ENCODE measurements around the gene ZBTB38. TPM values are rescaled to one million over a fixed set of nuclear protein-coding genes. Genes with fewer than 3 reads are reported as not detected.

ZBTB38 gene
- total RNA-seq, 2 donors from 2014 or later: 27.3 to 28.2 TPM

DNA sequence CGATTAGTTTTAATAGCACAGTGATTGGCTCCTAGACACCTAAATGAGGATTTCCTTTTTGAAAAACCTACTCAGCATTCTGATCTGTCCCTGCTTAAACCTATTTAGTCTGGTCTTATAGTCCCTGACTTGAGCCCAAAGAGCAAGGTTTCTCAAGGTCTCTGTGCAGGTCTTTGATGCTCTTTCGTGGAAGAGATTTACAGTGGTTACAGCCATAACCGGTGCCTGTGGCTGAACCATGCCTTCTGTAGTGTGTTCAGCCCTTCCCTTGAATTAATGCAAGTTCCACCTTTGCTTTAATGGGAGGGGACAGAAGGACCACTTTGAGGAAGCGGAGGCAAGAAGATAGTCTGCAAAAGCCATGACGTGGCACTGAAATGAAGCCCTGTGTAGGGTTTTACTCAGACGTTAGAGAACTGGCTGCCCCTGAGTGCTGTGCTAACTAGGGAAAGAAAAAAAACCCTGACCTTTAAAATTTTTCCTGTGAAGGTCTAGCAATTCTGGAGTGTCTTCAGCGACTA is 43.0 kb downstream of the ZBTB38 start:
- Histone ChIP-seq H3K27ac (ENCODE audit: low read depth, low read length) (no peak overlapping the region), H3K9ac (ENCODE audit: extremely low read depth, low read length, poor library complexity, severe bottlenecking) (no peak overlapping the region), H3K4me3 (ENCODE audit: low read length) (no peak overlapping the region), H3K27me3 (ENCODE audit: control insufficient read depth, insufficient read depth, low read length, poor library complexity, severe bottlenecking) (no peaks in the 10 kb centered on the region), H3K4me1 (ENCODE audit: control insufficient read depth, insufficient read depth, low read length) (peaks cover 18% of the 10 kb centered on the region), H3K9me3 (ENCODE audit: control insufficient read depth, low read length) (no peaks in the 10 kb centered on the region), H3K36me3 (ENCODE audit: control insufficient read depth, insufficient read depth, low read length) (peaks cover 33% of the 10 kb centered on the region)
- Mint-ChIP-seq H3K36me3 (ENCODE audit: low read depth) (peaks cover 33% of the 10 kb centered on the region), H3K27ac (peak overlapping the region; percentile 77), H3K27me3 (ENCODE audit: insufficient read depth) (peaks cover 23% of the 10 kb centered on the region), H3K9me3 (no peaks in the 10 kb centered on the region), H3K4me3 (no peak overlapping the region), H3K4me1 (peaks cover 43% of the 10 kb centered on the region)
- TF ChIP-seq, protein P1, sequence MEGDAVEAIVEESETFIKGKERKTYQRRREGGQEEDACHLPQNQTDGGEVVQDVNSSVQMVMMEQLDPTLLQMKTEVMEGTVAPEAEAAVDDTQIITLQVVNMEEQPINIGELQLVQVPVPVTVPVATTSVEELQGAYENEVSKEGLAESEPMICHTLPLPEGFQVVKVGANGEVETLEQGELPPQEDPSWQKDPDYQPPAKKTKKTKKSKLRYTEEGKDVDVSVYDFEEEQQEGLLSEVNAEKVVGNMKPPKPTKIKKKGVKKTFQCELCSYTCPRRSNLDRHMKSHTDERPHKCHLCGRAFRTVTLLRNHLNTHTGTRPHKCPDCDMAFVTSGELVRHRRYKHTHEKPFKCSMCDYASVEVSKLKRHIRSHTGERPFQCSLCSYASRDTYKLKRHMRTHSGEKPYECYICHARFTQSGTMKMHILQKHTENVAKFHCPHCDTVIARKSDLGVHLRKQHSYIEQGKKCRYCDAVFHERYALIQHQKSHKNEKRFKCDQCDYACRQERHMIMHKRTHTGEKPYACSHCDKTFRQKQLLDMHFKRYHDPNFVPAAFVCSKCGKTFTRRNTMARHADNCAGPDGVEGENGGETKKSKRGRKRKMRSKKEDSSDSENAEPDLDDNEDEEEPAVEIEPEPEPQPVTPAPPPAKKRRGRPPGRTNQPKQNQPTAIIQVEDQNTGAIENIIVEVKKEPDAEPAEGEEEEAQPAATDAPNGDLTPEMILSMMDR (conservative IDR thresholded peaks at IDR 0.05): no peak
- no peak for DNase-seq
- WGBS, 2 experiments (ENCODE audit: insufficient coverage in 1 of 2, insufficient read length in 1 of 2): 88 to 89% methylated on average over 7 of the region's 7 CpGs

DNA sequence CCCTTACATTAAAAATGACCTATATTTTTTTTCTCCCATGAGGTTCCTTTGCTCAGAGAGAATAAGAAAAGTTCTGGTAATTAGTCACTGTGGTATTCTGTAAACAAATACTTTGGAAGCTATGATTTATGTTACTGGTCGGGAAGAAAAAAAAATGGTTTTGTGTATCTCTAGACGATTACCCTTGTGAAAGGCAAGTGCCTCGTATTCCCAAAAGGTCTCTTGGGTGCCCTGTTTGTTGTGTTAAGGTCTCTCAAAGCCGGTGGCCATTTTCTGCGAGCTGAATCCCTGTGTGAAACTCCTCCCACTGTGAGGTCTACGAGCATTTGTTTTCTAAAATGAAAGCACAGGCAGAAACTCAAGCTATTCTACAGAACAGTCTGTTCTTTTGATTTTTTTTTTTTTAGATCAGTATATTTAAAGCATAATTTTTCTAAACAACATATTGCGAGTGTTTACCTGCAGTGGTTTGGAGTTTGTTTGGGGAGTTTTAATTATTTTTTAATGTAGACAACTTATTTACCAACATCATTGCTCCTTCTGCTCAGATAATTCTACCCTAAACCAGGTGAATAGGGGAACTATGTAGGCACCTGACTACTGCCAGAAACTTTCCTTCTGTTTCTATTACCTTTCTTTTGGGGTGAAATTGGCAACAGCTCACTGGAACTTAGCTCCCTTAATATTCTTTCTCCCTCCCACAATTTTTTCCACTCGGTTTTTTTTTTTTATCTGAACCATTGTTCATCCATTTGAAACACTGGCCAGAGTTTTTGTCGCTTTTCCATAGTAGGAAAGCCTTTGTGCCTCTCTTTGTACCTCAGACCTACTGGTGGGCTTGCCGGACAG is 44.0 kb downstream of the ZBTB38 start:
- Mint-ChIP-seq H3K27ac (peak overlapping the region; percentile 95), H3K36me3 (ENCODE audit: low read depth) (peaks cover 31% of the 10 kb centered on the region), H3K4me3 (peak overlapping the region; percentile 24), H3K27me3 (ENCODE audit: insufficient read depth) (peaks cover 18% of the 10 kb centered on the region), H3K9me3 (no peaks in the 10 kb centered on the region), H3K4me1 (peaks cover 43% of the 10 kb centered on the region)
- Histone ChIP-seq H3K9ac (ENCODE audit: extremely low read depth, low read length, poor library complexity, severe bottlenecking) (no peak overlapping the region), H3K4me1 (ENCODE audit: control insufficient read depth, insufficient read depth, low read length) (peaks cover 18% of the 10 kb centered on the region), H3K4me3 (ENCODE audit: low read length) (no peak overlapping the region), H3K9me3 (ENCODE audit: control insufficient read depth, low read length) (no peaks in the 10 kb centered on the region), H3K27ac (ENCODE audit: low read depth, low read length) (peak overlapping the region; percentile 42), H3K27me3 (ENCODE audit: control insufficient read depth, insufficient read depth, low read length, poor library complexity, severe bottlenecking) (no peaks in the 10 kb centered on the region), H3K36me3 (ENCODE audit: control insufficient read depth, insufficient read depth, low read length) (peaks cover 31% of the 10 kb centered on the region)
- TF ChIP-seq, protein P1 (conservative IDR thresholded peaks at IDR 0.05): no peak
- no peak for DNase-seq
- WGBS, 2 experiments (ENCODE audit: insufficient coverage in 1 of 2, insufficient read length in 1 of 2): 58 to 59% methylated on average over 7 to 9 of the region's 10 CpGs

DNA sequence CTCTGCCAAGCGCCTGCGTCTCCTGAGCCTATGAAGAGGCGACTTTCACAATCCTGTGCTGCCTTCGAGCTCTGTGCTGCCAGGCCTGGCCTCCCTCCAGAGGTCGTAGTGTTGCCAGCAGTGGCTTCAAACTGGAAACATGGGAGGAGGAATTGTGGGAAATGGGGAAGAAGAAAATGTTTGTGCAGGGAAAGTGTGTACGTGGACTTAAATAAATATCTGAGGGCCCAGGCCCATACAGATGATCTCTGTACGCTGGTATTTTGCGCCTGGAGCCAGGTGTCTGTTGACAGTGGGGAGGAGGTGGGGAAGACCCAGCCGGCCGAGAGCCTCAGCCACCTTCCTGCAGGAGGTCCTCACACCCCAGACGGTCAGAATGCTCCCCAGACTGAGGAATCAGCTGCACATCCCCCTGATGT is 44.6 kb downstream of the ZBTB38 start:
- H3K27me3 Mint-ChIP-seq (ENCODE audit: insufficient read depth): peaks cover 12% of the 10 kb centered on the region
- peaks cover 43% of the 10 kb centered on the region for H3K4me1 Mint-ChIP-seq
- TF ChIP-seq, protein P1 (conservative IDR thresholded peaks at IDR 0.05): no peak
- no peaks in the 10 kb centered on the region for H3K27me3 ChIP-seq (ENCODE audit: control insufficient read depth, insufficient read depth, low read length, poor library complexity, severe bottlenecking)
- peak overlapping the region; percentile 95 for H3K27ac Mint-ChIP-seq
- no peak for DNase-seq
- peak overlapping the region; percentile 42 for H3K27ac ChIP-seq (ENCODE audit: low read depth, low read length)
- peaks cover 28% of the 10 kb centered on the region for H3K36me3 ChIP-seq (ENCODE audit: control insufficient read depth, insufficient read depth, low read length)
- 90 to 95% methylated on average over 7 to 11 of the region's 11 CpGs for WGBS, 2 experiments (ENCODE audit: insufficient coverage in 1 of 2, insufficient read length in 1 of 2)
- H3K4me3 Mint-ChIP-seq: no peak overlapping the region
- H3K4me3 ChIP-seq (ENCODE audit: low read length): no peak overlapping the region
- peaks cover 32% of the 10 kb centered on the region for H3K36me3 Mint-ChIP-seq (ENCODE audit: low read depth)
- peaks cover 18% of the 10 kb centered on the region for H3K4me1 ChIP-seq (ENCODE audit: control insufficient read depth, insufficient read depth, low read length)
- no peak overlapping the region for H3K9ac ChIP-seq (ENCODE audit: extremely low read depth, low read length, poor library complexity, severe bottlenecking)
- no peaks in the 10 kb centered on the region for H3K9me3 Mint-ChIP-seq
- no peaks in the 10 kb centered on the region for H3K9me3 ChIP-seq (ENCODE audit: control insufficient read depth, low read length)

Data from endodermal cell (in vitro differentiated cells).